Natural killer cell (primary cell): ENCODE measurements around the gene ST3GAL2. TPM values are rescaled to one million over a fixed set of nuclear protein-coding genes. Genes with fewer than 3 reads are reported as not detected.
A peak's percentile ranks its signal among the peaks of the same experiment; 100 is the strongest.

Source experiments
- ATAC-seq, 3 donors: fragments of 150-1000 bp in 2 of 3; fragments of 200-7000 bp in 1 of 3; cut with Tn5 transposase; 1 replicate in 1 of 3; 2 replicates in 2 of 3; pipeline ENCODE4 v1.10.0; 2021; ENCODE audit warnings: mild to moderate bottlenecking in 2 of 3, moderate library complexity in 2 of 3
- DNase-seq, 2 donors: peaks; one replicate each; pipeline versions ENCODE4 v3.0.0 to v3.0.0-alpha.2; 2013 to 2021; ENCODE audit warnings: mixed read lengths in 1 of 2
- H3K27ac ChIP-seq: one replicate; pipeline ENCODE4 v1.5.1; 2013; ENCODE audit warnings: mild to moderate bottlenecking, low read length
- H3K27me3 ChIP-seq: one replicate; pipeline ENCODE4 v1.6.1; 2013; ENCODE audit warnings: low read length; ENCODE audit not compliant: control insufficient read depth, insufficient read depth
- H3K36me3 ChIP-seq: one replicate; pipeline ENCODE4 v1.6.1; 2013; ENCODE audit warnings: low read length; ENCODE audit not compliant: control insufficient read depth, insufficient read depth
- H3K4me1 ChIP-seq: one replicate; pipeline ENCODE4 v1.6.1; 2013; ENCODE audit warnings: low read length; ENCODE audit not compliant: control insufficient read depth, insufficient read depth
- H3K4me3 ChIP-seq: one replicate; pipeline ENCODE4 v1.5.1; 2013; ENCODE audit warnings: low read length
- H3K9me3 ChIP-seq: one replicate; pipeline ENCODE4 v1.6.1; 2013; ENCODE audit warnings: low read length; ENCODE audit not compliant: control insufficient read depth, insufficient read depth
- H3K27ac Mint-ChIP-seq, 2 donors: one replicate each; pipeline ENCODE4 v1.8.0; 2022; ENCODE audit warnings: mild to moderate bottlenecking in 2 of 2, mixed read lengths in 2 of 2, moderate library complexity in 1 of 2
- H3K27me3 Mint-ChIP-seq, 2 donors: one replicate each; pipeline ENCODE4 v1.8.0; 2022; ENCODE audit warnings: low read depth in 2 of 2, mixed read lengths in 2 of 2
- H3K36me3 Mint-ChIP-seq: one replicate; pipeline ENCODE4 v1.8.0; 2022; ENCODE audit warnings: mixed read lengths
- H3K4me1 Mint-ChIP-seq, 2 donors: one replicate each; pipeline ENCODE4 v1.8.0; 2022; ENCODE audit warnings: mixed read lengths in 2 of 2
- H3K4me3 Mint-ChIP-seq: one replicate; pipeline ENCODE4 v1.8.0; 2022; ENCODE audit warnings: mild to moderate bottlenecking, moderate library complexity, mixed read lengths
- H3K9me3 Mint-ChIP-seq, 2 donors: one replicate each; pipeline ENCODE4 v1.8.0; 2022; ENCODE audit warnings: mixed read lengths in 2 of 2
- CTCF ChIP-seq: fragments of 200-600 bp; IDR thresholded peaks from one replicate; pipeline ENCODE4 v1.8.0; 2022; ENCODE audit warnings: antibody characterized with exemption
- WGBS: methylation state at CpG from one replicate; pipeline ENCODE4 v1.1.7; 2013; ENCODE audit warnings: missing lambda C conversion rate; ENCODE audit not compliant: insufficient coverage; 5-methylcytosine and 5-hydroxymethylcytosine counted together
- intact Hi-C: fragments of 100-400 bp; cut with micrococcal nuclease; formaldehyde crosslinking; loops from one replicate; pipeline ENCODE4 v1.14.2; 2022
- total RNA-seq, 4 donors: library from RNA; stranded (reverse); fragments of 120-200 nt in 1 of 4; gene quantifications; one replicate each; pipeline versions ENCODE4 v1.2.3 to v1.2.4, GENCODE V29; 2013 to 2022

The ST3GAL2 gene
- total RNA-seq, 3 donors from 2014 or later (not counting 1 experiment from before 2014, with no cell fraction given), result 25.9 to 39.1 (median 36.9) TPM

- intact Hi-C loops, result no loop called here
- WGBS, result 24% methylated on average over 6 of the region's 11 CpGs
Observed at GRCh38 chr16:70430667-70431536, 8.0 kb downstream of the ST3GAL2 start.

GRCh38 chr16:70429888-70430666 lies 8.8 kb downstream of the ST3GAL2 start:
- ATAC-seq (no peak), DNase-seq (no peak)
- 77% methylated on average over 5 of the region's 5 CpGs for WGBS
- peak overlapping the region; percentile 88 for H3K27ac ChIP-seq
- H3K27me3 Mint-ChIP-seq, result no peaks in the 10 kb centered on the region
- no peaks in the 10 kb centered on the region for H3K36me3 ChIP-seq
- peak overlapping the region; percentile 91 to 94 for H3K27ac Mint-ChIP-seq
- no peaks in the 10 kb centered on the region for H3K9me3 Mint-ChIP-seq
- intact Hi-C loops, result no loop called here
- H3K4me1 ChIP-seq, result peaks cover 72% of the 10 kb centered on the region
- no peaks in the 10 kb centered on the region for H3K36me3 Mint-ChIP-seq
- no peak for TF ChIP-seq CTCF
- no peaks in the 10 kb centered on the region for H3K9me3 ChIP-seq
- H3K4me3 ChIP-seq, result no peak overlapping the region
- peak overlapping the region; percentile 70 for H3K4me3 Mint-ChIP-seq
- H3K4me1 Mint-ChIP-seq, result peaks cover 48 to 67% of the 10 kb centered on the region in 2 donors
- H3K27me3 ChIP-seq, result no peaks in the 10 kb centered on the region

More at GRCh38 chr16:70430667-70431536, 8.0 kb downstream of the ST3GAL2 start:
- H3K27ac Mint-ChIP-seq, result peak overlapping the region; percentile 91 to 94
- no peaks in the 10 kb centered on the region for H3K36me3 Mint-ChIP-seq
- peaks cover 72% of the 10 kb centered on the region for H3K4me1 ChIP-seq
- peak overlapping the region; percentile 88 for H3K27ac ChIP-seq
- peak in 1 of 2 donors; percentile 89 for DNase-seq
- no peaks in the 10 kb centered on the region for H3K36me3 ChIP-seq
- H3K9me3 ChIP-seq, result no peaks in the 10 kb centered on the region
- H3K27me3 ChIP-seq, result no peaks in the 10 kb centered on the region
- no peaks in the 10 kb centered on the region for H3K9me3 Mint-ChIP-seq
- peak; percentile 53 to 70 (median 65) for ATAC-seq
- no peak overlapping the region for H3K4me3 ChIP-seq
- peak overlapping the region; percentile 70 for H3K4me3 Mint-ChIP-seq
- TF ChIP-seq CTCF, result no peak
- no peaks in the 10 kb centered on the region for H3K27me3 Mint-ChIP-seq
- H3K4me1 Mint-ChIP-seq, result peaks cover 48 to 62% of the 10 kb centered on the region in 2 donors

GRCh38 chr16:70428178-70428998 lies 10.5 kb downstream of the ST3GAL2 start:
- peak; percentile 73 to 77 (median 75) for ATAC-seq
- no peaks in the 10 kb centered on the region for H3K36me3 Mint-ChIP-seq
- Histone ChIP-seq H3K4me1 (peaks cover 65% of the 10 kb centered on the region), H3K9me3 (no peaks in the 10 kb centered on the region), H3K27me3 (no peaks in the 10 kb centered on the region), H3K27ac (peak overlapping the region; percentile 81), H3K4me3 (no peak overlapping the region), H3K36me3 (peaks cover 5% of the 10 kb centered on the region)
- TF ChIP-seq CTCF, result no peak
- 26% methylated on average over 9 of the region's 9 CpGs for WGBS
- peaks cover 48 to 60% of the 10 kb centered on the region in 2 donors for H3K4me1 Mint-ChIP-seq
- H3K4me3 Mint-ChIP-seq, result peak overlapping the region; percentile 51
- intact Hi-C loops, result no loop called here
- H3K27ac Mint-ChIP-seq, result peak overlapping the region; percentile 83 to 87
- peak; percentile 57 to 59 for DNase-seq
- no peaks in the 10 kb centered on the region for H3K9me3 Mint-ChIP-seq
- no peaks in the 10 kb centered on the region for H3K27me3 Mint-ChIP-seq
